ENCODE results near the gene GYPA. TPM values are rescaled to one million over a fixed set of nuclear protein-coding genes. Genes with fewer than 3 reads are reported as not detected.

Gene GYPA
- total and polyA plus RNA-seq, 2 experiments from 2014 or later: not detected

Other genes with a start within 250 kb of the GYPA start
- gene GYPE, start 235.2 kb downstream of the GYPA start, total RNA-seq (2014; rRNA removed; shearing (Covaris generic)): not detected in 2 replicates
- gene GYPE, start 235.2 kb downstream of the GYPA start, polyA plus RNA-seq (2016; fragmentation: Nextera tagmentation; extraction: Ambion mirVana): 0.24 TPM in 1 of 2 replicates, not detected in the other
- not detected in 2 replicates for gene GYPB, start 121.3 kb downstream of the GYPA start, total RNA-seq (2014; rRNA removed; shearing (Covaris generic))
- not detected in 2 replicates for gene GYPB, start 121.3 kb downstream of the GYPA start, polyA plus RNA-seq (2016; fragmentation: Nextera tagmentation; extraction: Ambion mirVana)

Measured in GM23338 (cell line).